HL-60/S4 treated with phorbol 12-myristate 13-acetate at 8.2 ng/mL for 4 days and 3 days (cell line): ENCODE results near the gene GNAI2.
"Not testable (repeated sequence)": the region's sequence is repeated elsewhere in the genome, so short reads cannot be mapped to it uniquely, and the experiment has no call there.

Source experiments
- in situ Hi-C: fragments of 300-500 bp; cut with MboI; formaldehyde crosslinking; loops from 2 replicates; pipeline ENCODE4 v1.15.0; 2022; ENCODE audit warnings: low sequenced_read_pairs

The GNAI2 gene

DNA sequence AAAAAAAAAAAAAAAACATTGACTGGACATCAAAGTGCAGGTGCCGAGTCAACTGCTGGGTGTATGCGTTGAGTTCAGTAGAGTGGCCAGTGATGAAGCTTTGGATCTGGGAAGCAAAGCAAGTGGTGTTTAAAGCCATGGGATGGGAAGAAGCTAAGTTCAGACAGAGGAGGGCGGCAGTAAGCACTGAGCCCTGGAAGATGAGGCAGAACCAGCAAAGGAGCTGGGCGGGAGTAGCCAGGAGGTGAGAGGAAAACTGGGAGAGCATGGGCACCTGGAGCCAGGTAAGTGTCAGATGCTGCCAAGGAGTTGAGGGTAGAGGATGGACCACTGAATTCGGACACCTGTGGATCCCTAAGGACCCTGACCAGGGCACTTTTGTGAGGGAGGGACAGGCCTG is 11.4 kb upstream of the GNAI2 start:
- in situ Hi-C loops, result no loop called here

DNA sequence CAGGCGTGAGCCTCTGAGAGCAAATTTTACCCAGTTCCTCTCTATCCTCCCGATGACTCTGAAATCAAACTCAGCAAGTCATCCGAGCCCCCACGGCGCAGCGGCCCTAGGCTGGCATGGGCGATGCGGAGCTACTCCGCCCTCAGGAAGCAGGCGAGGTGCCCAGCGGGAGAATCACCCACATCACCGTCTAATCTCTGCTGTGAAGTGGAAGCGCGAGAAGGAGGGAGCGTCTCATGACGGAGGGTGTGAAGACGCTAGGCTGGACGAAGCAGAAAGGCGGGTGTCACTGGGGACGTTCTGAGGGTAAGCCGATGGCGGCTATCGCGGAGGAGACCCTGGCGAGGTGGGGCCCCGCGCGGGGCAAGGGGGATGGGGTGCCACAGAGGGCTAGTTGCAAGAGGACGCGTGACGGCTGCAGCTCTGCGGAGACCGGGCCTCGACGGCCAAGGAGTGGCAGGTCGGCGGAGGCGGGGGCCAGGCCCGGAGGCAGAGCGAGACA is 9.1 kb upstream of the GNAI2 start:
- in situ Hi-C loops, result no loop called here

DNA sequence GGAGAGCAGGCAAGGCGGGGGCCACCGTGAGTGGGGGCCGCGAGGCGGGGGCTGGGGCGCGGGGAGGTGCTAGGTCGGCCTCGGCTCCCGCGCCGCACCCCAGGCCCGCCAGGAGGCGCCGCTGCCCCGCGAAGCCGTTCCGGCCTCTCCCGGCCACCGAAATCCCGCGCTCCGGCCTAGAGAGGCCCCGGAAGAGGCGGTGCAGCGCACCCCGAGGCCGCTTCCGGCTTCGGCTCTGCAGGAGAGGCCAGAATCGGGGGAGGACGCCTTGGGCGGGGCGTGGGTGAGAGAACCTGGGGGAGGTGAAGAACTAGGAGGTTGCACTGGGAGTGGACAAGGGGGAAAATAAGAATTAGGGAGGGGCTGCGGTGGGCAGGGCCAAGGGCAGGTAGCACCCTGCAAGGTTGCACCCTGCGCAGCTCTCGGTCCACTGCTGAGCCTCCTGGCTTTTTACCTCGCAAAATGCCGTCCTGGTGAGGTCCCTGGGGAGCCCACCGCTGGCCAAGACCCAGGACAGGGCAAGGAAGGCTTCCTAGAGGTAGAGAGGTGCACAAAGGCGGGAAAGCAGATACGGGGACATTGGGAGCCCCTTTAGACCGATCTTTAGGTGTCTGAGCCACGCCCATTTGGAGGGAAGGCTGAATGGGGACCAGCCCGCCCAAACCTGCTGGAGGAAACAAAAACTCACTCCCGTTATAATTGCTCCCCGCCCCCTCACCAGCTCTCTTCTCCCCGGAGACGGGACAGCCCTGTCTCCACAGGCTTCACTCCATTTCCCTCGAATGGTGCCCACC is 8.4 kb upstream of the GNAI2 start:
- in situ Hi-C loops, result no loop called here

DNA sequence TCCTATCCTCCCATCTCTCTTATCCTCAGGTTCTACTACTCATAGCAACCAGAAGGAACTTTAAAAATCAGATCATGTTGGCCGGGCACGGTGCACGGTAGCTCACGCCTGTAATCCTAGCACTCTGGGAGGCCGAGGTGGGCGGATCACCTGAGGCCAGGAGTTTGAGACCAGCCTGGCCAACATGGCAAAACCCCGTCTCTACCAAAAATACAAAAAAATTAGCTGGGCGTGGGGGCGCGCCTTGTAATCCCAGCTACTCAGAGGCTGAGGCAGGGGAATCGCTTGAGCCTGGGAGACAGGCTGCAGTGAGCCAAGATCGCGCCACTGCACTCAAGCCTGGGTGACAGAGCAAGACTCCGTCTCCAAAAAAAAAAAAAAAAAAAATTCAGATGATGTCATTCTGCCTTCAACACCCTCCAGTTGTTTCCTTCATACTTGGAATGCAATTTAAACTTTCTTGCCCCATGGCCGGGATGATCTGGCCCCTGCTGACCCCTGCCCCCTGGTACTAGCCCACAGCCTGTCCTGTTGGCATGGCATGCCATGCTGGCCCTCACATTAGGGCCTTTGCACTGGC is 7.7 kb upstream of the GNAI2 start:
- in situ Hi-C loops, result not testable (repeated sequence)

DNA sequence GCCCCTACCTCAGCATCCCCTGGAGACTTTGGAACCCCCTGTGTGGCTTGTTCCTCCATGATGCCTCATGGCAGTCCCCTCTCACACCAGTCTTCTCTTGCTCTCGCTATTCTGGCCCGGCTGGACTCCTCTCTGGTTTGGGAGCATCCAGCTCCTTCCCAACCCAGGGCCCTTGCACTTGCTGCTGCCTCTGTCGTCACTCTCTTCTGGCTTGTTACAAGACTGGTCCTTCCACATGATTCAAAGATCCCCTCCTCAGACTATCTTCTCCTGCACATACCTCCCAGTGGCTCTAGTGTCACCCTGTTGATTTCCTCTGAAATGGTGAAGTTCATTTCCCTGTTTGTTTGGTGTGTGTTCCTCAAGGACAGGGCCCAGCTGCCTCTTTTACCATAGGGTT is 6.5 kb upstream of the GNAI2 start:
- in situ Hi-C loops, result no loop called here

DNA sequence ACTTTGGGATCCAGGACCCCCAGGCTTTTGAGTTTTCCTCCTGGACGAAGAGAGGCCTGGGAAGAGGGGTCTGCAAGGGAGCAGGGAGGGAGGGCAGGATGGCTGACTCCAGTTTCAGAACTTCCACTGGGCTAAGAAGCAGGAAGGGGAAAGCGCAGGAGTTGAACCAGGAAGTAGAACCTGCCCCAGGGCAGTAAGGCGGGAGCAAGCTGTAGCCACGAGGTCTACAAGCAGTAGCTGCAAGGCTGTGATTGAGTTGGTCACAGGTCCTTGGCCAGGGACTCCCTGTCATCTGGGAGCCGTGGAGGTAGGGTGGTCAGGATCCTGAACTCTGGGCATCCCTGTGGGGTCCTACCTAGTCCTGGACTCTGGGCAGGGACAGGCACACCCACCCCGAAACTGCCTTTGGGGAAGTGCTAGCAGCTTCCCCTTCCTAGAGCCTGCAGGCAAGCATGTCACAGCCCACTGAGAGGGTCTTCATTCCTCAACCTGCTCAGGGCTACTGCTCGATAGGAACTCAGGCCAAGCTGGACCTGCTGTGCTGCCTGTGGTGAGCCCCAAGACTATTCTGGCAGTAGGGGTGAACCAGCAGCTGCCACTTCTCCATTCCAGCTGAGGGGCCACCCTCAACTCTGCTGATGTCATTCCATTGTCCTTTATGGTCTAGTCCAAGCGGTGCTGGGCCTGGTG is 5.8 kb upstream of the GNAI2 start:
- in situ Hi-C loops, result no loop called here

DNA sequence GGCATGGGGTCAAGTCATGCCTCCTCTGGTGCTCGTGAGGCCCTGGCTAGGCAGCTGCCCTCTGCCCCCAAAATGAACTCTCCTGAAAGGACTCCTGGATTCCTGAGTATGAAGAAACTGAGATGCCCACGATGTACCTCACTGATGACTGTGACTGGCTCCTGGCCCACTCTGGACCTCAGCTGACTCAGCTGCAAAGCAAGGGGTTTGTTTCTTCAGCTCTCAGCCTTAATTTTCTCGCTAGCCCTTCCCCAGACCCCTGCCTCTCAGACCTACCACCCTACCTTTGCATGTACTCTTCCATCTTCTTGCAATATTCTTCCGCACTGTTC is 5.2 kb upstream of the GNAI2 start:
- in situ Hi-C loops, result no loop called here

DNA sequence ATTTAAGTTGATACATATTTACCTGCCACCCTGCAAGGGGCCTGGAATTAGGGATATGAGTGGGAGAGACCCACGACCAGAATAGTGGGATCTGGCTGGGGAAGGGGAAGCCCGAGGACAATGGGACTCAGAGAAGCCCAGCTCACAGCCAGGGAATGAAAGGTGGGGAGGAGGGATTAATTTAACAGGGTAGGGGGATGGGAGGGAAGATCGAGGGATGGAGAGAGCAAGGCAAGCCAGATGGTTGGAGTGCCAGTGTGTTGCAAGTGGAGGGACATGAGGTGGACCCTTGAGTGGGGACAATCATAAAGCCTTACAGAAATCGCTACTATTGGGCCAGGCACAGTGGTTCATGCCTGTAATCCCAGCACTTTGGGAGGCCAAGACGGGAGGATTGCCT is 4.4 kb upstream of the GNAI2 start:
- in situ Hi-C loops, result no loop called here

DNA sequence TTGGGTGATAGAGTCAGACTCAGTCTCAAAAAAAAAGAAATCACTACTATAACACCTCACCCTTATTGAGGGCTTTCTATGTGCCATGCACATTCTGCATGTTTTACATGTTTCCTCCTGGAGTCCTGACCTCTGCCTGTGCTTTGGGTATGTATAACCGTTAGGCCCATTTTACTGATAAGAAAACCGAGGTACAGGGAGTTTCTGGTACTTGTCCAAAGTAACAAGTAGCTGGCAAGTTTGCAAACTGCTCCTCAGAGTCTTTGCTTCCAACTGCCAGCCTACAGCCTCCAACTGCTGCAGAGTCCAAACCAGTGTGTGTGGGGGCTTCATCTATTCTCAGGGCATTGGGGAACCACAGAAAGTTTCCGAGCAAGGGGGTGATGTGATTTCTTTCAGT is 3.7 kb upstream of the GNAI2 start:
- in situ Hi-C loops, result no loop called here

DNA sequence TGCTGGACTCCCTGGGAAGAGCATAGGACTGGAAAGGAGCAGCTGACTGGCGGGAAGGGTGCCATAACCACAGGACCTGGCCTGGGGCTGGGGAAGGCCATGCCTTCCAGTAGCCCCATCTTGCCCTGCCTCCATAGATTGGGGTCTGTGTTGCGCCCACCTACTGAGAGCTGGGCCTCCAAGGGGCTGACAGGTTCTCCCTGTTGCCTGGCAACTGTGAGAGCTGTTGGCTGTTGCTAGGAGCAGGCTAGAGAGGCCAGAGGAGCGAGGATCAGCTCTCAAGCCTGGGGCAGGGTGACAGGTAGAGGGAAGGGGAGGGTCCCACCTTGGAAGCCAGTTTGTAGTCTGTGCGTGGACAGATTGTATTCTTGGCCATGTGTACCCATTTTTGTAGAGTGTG is 2.8 kb upstream of the GNAI2 start:
- in situ Hi-C loops, result no loop called here

DNA sequence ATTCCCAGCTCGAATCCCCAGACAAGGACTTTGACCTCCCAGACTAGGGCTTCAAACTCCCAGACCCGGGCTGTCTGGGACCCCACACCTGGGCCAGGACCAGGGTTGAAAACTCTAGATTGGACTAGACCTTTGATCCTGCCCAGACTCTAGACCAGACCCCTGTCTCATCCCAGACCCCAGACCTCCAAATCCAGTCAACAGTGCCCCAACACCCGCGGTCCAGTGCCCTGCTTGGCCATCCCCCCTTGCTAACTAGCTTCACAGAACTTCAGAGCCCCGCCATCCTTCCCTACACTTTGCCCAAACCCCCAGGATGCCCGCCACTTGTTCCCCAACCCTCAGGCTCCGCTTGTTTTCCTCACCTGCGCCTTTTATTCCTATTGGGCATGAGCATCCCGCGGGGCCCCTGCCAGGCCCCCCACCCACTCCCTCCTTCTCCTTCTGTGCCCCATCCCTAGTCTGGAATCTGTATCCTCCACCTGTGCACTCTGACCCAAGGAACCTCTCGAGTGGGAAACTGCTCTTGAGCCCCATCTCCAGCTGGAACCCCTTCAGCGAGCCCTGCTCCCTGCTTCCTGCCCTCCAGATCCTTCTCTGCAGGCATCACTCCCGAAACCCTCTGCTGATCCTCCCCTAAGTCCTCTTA is 604 bp downstream of the GNAI2 start:
- in situ Hi-C loops, result no loop called here

DNA sequence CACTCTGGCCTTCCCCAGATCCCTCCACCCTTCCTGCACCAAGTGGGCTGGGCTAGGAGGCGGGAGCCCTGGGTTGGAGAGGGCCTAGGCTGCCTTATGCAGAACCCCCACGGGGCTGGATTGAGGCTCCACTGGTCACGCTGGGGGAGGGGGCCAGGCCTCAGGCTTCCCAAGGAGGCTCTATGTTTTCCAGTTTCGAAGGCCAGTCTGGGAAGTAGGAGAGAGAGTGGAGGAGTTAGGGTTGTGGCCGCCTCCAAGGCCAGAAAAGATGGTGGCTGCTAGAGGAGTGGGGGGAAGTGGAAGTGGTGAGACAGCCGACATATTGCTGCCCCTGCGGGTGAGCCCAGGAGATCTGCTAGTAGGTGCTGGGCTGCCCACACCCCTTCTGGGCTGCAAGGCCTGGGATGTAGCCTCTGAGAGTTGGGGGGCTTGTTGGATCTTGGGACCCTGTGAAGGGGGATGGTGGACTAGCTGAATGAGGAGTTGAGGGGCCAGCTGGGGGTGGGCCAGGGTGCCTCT is 1.2 kb downstream of the GNAI2 start:
- in situ Hi-C loops, result no loop called here

DNA sequence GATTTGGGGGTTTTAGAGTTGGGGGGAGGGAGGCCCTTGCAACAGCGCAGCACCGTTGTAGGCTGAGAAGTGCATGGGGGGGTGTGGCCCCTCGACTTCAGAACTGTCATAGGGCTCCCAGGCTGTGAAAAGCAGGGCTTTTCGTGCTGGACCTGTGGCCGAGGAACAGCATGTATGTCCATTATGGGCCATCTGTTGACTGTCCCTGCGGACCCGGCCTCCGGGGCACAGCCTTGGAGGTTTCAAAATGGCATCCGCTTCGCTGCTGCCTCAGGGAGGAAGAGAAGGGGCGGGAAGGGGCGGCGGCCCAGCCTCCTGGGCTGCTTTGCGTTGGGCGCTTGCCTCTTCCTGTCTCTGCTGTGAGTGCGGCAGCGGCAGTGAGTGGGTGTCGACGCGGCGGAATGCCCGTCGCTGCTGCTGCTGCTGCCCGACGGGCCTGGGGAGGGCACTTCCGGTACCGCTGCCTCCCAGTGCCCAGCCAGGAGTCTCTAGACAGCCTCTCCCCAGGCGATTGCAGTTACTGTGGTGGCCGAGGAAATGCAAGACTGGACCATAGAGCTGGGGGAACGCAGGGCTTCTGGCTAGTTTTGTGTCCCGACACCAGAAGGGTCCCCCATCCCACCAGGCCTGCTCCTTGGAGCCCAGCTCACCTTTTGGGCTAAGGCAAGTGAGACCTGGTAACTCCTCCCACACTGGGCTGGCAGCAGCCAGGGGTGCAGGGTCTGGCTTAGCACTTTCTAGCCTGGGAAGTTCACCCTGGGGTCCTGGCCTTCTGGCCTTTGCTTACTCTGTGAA is 1.9 kb downstream of the GNAI2 start:
- in situ Hi-C loops, result no loop called here

DNA sequence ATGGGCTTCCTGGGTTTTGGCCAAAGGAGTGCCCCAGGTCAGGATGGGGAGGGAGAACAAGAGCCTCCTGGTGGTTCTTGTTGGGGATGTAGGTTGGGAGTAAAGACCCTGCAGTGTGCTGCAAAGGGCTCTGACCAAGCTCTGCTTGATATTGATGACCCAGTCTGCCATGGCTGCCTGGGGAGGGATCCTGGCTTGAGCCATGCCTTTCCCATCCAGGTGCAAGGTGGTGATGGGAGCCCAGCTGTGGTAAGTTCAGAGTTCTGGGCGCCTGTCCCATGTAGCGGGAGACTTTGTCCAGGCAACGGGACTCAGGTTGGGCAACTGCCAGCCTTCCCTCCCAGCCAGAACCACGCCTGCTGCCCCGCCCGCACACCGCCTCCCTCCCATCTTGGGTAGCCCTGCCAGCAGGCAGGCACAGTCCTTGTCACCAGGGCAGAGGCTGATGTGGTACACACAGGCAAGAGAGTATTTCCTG is 2.6 kb downstream of the GNAI2 start:
- in situ Hi-C loops, result no loop called here

DNA sequence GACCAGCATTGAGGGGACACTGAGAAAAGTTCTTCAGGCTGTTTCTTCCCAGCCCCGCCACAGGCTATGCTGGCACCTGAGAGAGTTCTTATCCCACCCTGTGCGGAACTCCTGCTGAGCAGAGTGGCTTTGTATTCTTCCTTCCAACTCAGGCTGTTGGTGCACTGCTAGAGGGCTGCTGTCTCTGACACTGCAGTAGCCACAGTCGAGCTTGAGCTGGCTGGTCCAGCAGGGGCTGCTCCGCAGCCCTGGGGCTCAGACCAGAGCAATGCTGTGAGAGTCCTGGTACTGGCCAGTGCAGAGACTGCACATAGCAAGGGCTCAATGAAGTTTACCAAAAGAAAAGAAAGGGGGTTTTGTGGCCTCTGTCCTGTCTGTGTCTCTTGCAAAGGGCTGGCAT is 3.6 kb downstream of the GNAI2 start:
- in situ Hi-C loops, result no loop called here

DNA sequence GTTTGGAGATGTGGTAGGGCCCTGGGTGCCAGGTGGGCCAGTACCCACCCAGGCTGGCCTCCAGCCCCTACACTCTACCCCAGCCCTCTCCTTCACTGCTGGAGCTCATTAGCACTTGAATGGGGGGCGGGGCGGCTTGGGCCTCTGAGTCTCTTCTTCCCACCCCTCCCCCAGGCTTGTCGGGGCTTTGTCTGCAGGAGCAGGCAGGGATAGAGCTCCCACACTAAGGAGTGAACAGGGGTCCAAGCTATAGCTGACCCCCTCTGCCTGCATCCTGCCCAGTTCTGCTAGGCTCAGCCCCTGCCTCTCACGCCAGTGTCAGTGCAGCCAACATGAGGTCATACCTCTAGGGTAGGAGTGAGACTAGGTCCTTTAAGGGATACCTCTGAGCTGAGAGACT is 5.2 kb downstream of the GNAI2 start:
- in situ Hi-C loops, result no loop called here

DNA sequence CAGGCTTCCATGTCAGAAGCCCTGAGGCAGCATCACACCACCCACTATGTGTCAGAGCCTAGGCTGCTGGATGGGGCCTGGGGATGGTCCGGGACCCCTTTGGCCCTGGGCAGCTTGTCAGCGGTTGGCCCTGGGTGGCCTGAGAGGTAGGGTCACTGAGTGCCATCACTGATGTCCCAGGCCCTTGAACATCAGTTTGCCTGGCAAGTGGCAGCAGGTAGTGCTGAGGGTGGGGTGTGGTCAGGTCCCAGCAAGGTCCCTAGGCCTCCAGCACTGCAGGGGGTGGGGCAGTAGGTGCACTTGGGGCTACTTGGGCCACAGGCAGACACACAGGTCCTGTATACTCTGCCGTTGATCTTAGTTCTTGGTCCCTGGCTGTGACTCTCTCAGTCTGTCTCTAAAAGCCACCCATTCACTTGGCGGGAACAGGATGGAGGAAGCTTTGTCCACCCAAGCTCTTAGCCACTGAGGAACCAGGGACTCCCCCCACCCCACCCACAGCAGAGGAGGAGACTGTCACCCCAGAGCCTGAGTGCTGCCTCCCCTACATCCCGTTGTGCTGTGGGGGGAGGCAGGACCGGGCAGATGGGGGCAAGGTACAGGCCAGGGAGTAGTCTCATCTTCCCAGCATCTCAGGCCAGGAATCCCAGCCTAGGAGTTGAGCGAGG is 5.8 kb downstream of the GNAI2 start:
- in situ Hi-C loops, result no loop called here

DNA sequence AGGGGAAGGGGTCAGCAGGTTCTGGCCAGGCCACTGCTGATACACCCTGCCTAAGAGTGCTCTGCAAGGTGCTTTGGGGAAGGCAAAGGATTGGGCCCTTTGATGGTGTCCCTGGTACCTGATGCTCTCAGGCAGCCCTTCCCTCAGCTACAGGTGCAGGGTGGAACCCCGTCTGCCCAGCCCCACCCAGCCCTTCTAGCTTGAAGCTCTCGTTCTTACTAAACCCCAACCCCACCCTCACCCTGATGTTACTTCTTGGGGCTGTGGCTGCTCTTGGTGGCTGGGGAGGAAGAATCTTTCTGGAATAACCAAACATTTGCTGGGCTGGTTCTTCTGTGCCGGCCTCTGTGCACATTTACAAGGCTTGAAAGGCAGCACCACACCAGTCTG is 6.4 kb downstream of the GNAI2 start:
- in situ Hi-C loops, result no loop called here

DNA sequence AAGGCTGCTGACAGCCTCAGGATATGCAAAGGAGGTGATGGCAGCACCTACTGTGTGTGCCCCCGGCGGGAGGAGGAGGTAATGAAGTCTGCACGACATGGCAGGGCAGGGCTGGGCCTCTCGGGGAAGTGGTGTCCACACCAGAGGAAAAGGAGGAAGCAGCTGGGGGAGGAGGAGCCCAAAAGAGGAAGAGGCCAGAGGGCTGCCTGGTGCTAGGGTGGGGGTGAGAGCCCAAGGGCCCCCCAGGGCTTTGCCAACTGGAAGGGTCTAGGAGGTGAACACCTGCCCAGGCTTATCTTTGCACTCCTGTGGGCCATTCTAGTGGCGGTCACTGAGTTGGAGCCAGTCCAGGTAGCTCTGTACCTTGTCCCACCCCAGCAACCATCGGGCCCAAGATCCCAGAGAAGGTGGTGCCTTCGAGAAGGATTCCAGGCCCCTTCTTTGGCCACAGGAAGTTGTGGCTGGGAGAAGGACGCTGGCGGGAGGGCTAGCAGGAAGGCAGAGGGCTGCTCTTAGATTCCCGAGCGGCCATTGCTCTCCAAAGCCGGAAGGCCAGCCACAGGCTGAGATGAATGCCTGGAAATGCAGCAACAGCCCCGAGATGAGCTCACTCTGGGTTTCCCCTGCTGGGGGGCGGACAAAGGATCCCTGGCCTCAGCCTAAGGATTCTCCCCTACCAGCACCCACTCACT is 7.0 kb downstream of the GNAI2 start:
- in situ Hi-C loops, result no loop called here

DNA sequence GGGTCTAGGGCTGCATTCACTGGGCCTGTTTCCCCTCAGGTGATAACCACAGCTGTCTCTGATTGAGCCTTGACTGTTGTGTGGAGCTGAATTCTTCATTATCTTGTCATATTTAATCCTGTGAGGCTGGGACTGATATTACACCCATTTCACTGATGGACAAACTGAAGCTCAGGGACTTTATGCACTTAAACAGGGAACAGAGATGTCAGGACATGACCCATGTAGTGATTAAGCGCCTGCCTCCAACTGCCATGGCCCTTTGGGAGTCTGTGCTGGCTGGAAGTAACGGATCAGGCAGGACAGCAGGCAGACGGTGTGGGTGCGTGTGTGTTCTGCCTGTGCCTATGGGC is 7.5 kb downstream of the GNAI2 start:
- in situ Hi-C loops, result no loop called here
